Measurements from ENCODE around the gene UFD1. TPM values are rescaled to one million over a fixed set of nuclear protein-coding genes. Genes with fewer than 3 reads are reported as not detected.

UFD1 gene
- total RNA-seq, 1 experiment from 2014 or later = 114 TPM

DNA sequence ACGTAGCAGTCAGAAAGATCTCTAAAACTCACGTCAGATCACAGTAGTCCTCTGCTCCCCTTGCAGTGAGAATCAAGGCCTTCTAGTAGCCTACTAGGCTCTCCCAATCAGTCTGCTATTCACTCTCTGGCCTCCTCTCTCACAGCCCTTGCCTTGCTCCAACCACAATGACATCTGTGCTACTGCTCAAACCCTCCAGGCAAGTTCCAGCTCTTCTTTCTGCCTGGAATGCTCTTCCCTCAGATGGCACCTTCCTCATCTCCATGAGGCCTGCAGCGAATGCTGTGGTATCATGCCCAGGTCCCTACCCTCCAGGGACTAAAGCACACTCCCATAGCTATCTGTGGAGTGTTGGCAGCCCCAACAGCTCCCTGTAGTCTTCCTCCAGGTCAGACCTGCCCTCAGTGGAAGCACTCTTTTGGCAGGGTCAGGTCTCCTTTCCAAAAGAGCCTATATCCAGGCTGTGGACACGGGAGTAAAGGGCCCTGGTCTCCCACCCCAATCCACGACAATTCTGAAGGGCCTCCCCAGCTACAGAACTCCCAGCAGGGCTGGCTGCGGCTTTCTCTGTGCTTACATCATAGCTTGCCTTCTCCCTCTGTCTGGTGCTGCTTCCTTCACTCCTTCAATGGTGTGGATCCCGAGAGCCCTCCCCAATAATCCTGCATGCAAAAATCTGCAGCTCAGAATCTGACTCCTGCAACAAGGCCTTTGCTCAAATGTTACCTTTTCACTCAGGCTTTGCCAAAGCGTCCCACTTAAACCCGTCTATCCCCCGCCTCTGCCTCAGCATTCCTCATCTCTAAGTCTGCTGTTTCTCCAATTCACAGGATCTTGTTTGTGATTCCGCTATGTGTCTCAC lies 56.3 kb downstream of the UFD1 start:
- no peak for DNase-seq (ENCODE audit: low read depth, low spot score)

GRCh38 chr22:19420321-19420720 lies 58.7 kb downstream of the UFD1 start:
- in situ Hi-C loops (cut with HindIII; ENCODE audit: low pct_unique_long_range_greater_than_20kb, low sequenced_read_pairs) = no loop called here
- DNase-seq (ENCODE audit: low read depth, low spot score) = no peak

More for the DNA sequence above, 56.3 kb downstream of the UFD1 start:
- in situ Hi-C loops (cut with HindIII; ENCODE audit: low pct_unique_long_range_greater_than_20kb, low sequenced_read_pairs) = no loop called here

DNA sequence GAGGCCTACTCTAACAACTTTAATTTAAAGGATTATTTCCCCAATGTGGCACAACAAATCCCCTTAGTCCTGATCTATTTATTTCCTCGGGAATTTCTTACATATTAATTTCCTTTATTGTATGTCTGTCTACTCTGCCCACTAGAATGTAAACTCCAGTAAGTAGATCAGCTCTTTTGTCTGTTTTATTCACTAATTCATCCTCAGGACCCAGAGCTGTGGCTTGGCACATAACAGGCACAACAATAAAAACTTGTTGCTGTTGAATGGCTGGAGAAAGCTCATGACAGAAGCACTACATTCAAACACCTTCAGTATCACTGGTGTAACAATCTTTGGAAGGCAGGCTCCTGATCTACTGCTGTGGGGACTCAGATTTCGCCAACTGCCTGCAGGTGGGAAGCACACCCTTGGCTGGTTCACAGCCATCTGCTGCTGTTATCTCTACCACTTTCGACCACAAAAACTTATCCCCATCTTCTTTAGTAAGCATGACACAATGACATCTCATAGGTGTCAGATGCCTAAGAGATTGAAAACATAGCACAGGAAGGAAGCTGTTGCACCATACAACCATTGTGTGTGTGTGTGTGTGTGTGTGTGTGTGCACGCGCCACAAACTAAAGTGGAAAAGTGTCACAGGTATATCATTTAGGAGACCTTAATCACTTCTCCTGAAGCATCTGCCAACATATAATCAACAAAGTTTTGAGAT lies 59.4 kb downstream of the UFD1 start:
- in situ Hi-C loops (cut with HindIII; ENCODE audit: low pct_unique_long_range_greater_than_20kb, low sequenced_read_pairs) = no loop called here
- no peak for DNase-seq (ENCODE audit: low read depth, low spot score)

GRCh38 chr22:19419086-19419463 lies 59.9 kb downstream of the UFD1 start:
- no peak for DNase-seq (ENCODE audit: low read depth, low spot score)
- in situ Hi-C loops (cut with HindIII; ENCODE audit: low pct_unique_long_range_greater_than_20kb, low sequenced_read_pairs) = no loop called here

DNA sequence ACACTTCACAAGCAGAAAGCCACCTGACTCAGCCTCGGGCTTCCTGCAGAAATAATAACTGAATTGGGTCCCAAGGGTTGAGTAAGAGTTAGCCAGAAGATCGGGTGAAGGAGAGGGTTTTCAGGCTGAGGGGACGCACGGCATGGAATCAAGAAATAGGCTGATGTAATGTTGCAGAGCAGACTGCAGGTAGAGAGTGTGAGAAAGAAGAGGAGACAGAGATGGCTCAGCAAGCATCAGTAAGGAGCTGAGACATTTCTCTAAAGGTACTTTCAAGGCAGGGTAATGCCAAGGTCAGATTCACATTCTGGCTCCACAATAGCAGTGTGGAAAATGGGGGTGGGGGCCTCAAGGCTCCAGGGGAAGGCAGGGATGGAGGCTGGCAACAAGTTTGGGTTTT lies 66.1 kb downstream of the UFD1 start:
- in situ Hi-C loops (cut with HindIII; ENCODE audit: low pct_unique_long_range_greater_than_20kb, low sequenced_read_pairs) = no loop called here

DNA sequence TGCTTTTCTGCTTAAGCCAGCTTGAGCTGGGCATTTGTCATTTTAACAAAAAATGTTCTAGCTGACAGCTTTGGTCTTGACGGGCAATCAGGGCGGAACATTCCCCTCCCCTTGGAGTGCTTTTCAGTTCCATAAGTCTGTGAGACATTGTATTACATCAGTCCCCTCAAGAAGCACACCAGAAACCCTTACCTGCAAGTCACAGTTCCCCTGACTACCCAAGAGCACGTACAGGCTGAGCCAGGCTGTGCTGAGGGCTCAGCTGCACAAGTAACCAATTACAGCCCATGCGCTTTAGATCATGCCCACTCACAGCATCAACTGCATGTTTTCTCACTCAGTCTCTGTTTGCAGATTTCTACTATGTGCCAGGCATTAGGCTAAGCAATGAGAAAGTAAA lies 66.5 kb downstream of the UFD1 start:
- no peak for DNase-seq (ENCODE audit: low read depth, low spot score)

More for the DNA sequence above, 66.1 kb downstream of the UFD1 start:
- DNase-seq (ENCODE audit: low read depth, low spot score) = no peak

DNA sequence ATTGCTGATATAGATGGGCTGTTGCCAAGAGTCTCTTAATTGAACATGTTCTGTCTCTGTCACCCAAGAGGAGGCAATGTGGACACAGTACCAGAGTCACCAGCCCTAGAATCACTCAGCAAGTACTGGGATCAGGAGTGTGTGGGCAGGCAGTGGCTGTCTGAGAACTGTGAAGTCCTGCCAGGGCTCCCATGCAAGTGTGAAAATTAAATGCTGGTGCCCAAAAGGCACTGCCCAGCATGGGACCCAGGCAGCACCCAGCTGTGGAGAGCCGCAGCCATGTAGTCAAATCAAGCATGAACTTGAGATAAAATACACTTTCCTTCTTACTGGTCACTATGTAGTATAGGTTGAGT lies 67.3 kb downstream of the UFD1 start:
- in situ Hi-C loops (cut with HindIII; ENCODE audit: low pct_unique_long_range_greater_than_20kb, low sequenced_read_pairs) = no loop called here
- no peak for DNase-seq (ENCODE audit: low read depth, low spot score)

More for the DNA sequence above, 66.5 kb downstream of the UFD1 start:
- in situ Hi-C loops (cut with HindIII; ENCODE audit: low pct_unique_long_range_greater_than_20kb, low sequenced_read_pairs) = no loop called here

DNA sequence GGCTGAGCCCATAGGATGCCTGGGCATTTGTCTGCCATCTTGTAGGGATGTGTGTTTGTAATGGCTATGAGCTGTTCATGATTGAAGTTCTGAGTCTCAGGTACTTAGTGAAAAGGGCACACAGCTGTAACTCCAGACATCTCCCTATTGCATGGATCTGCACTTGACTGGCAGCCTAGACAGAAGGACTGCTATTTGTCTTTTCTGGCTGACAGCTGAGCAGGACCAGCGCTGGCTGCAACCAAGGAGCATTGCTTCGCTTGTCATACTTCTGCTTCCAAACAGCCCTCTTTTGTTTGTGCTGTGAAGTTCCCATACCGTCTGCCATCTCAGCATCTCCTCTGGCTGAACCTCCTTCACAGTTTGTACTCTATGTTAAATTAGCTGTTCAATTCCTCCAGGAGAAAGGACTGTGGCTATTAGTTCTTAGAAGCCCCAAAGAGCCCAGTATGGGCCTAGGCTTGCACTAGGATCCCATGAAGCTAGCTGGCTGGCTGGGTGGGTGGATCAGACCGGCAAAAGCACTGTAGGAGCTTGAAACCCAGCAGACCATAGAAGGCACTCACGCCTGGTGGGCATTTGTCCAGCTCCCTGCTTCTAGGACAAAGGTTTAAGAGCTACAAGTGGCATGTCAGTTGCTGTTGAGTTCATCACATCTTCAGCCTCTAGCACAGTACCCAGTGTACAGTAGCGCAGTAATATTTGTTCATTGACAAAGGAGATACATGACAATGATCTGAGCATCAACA lies 67.9 kb downstream of the UFD1 start:
- DNase-seq (ENCODE audit: low read depth, low spot score) = no peak
- in situ Hi-C loops (cut with HindIII; ENCODE audit: low pct_unique_long_range_greater_than_20kb, low sequenced_read_pairs) = no loop called here

GRCh38 chr22:19407649-19408606 lies 71.1 kb downstream of the UFD1 start:
- in situ Hi-C loops (cut with HindIII; ENCODE audit: low pct_unique_long_range_greater_than_20kb, low sequenced_read_pairs) = no loop called here
- DNase-seq (ENCODE audit: low read depth, low spot score) = no peak

- no peak for DNase-seq (ENCODE audit: low read depth, low spot score)
- in situ Hi-C loops (cut with HindIII; ENCODE audit: low pct_unique_long_range_greater_than_20kb, low sequenced_read_pairs) = no loop called here
These were observed 72.1 kb downstream of the UFD1 start for GRCh38 chr22:19406846-19407245.

DNA sequence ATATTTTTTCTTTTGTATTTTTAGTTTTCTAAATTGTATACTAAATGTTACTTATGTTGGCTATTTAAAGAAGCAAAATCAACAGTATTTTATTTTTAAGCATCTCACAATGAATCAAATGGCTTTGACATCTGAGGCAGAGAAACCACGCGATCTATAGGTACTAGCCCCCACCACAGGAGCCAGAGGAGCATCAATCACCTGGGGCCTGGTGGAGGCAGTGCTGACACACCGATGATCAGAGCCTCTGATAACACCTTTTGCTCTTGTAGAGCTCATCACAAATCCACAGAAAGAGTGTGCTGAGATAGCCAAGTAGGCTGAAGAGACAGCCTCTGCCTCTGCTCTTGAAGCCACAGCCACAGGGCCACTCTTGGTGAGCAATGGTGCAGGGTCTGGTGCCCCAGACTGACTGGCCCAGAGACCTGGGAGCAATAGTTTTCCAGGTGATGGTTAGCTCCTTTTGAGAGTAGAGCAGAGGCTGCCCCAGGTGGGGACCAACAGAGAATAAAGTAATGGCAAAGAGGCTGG lies 72.6 kb downstream of the UFD1 start:
- in situ Hi-C loops (cut with HindIII; ENCODE audit: low pct_unique_long_range_greater_than_20kb, low sequenced_read_pairs) = no loop called here
- DNase-seq (ENCODE audit: low read depth, low spot score) = no peak

GRCh38 chr22:19405652-19406051 lies 73.3 kb downstream of the UFD1 start:
- in situ Hi-C loops (cut with HindIII; ENCODE audit: low pct_unique_long_range_greater_than_20kb, low sequenced_read_pairs) = no loop called here
- DNase-seq (ENCODE audit: low read depth, low spot score) = no peak

GRCh38 chr22:19405133-19405532 lies 73.9 kb downstream of the UFD1 start:
- no peak for DNase-seq (ENCODE audit: low read depth, low spot score)
- in situ Hi-C loops (cut with HindIII; ENCODE audit: low pct_unique_long_range_greater_than_20kb, low sequenced_read_pairs) = no loop called here

DNA sequence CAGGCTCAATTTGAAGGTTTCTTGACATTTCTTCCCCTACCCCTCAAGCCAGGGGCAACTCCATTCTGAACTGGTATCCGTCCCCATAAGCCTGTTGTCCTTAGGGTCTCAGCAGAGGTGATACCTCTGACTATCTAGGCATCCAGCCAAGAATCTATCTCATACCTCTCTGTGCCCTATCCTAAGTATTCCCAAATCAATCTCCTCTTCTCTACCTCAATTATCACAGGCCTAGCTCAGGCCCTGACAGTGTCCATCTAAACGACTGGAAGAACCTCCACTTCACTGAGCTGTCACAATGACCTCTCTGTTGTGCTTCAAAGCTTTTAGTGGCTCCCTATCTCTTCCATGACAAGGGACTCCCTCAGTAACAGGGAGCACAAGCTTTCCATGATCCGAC lies 74.3 kb downstream of the UFD1 start:
- in situ Hi-C loops (cut with HindIII; ENCODE audit: low pct_unique_long_range_greater_than_20kb, low sequenced_read_pairs) = no loop called here

DNA sequence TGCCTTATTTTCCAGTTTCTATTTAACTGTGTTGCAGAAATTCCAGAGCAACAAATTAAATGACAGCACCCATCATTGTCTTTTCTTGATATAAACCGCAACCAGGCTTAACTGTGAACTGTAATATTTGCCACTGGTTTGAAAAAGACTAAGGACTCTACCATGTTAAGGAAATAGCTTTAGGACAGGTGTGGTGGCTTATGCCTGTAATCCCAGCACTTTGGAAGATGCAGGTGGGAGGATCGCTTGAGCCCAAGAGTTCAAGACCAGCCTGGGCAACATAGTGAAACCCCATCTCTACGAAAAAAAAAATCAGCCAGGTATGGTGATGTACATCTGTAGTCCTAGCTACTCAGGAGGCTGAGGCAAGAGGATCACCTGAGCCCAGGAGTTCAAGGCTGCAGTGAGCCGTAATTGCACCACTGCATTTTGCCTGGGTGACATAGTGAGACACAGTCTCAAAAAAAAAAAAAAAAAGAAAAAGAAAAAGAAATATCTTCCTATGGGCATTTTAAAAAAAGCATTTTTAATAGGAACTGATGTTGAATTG lies 76.3 kb downstream of the UFD1 start:
- DNase-seq (ENCODE audit: low read depth, low spot score) = no peak
- in situ Hi-C loops (cut with HindIII; ENCODE audit: low pct_unique_long_range_greater_than_20kb, low sequenced_read_pairs) = no loop called here

More for the DNA sequence above, 74.3 kb downstream of the UFD1 start:
- no peak for DNase-seq (ENCODE audit: low read depth, low spot score)

DNA sequence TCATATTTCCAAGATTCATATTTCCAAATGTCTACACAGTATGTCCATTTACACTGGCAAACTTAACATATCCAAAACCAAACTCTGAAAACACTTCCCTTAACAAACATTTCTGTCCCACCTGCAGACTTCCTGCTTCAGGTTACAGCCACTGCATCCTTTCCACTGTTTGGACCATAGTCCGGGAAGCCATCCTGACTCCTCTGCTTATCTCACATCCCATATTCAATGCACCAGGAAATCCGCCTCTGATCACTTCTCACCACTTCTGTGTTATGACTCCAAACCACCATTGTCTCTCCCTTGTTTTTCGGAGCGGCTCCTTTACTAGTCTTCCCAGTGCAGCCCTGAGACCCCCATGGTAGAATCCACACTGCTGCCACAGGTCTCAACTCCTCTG lies 77.5 kb downstream of the UFD1 start:
- in situ Hi-C loops (cut with HindIII; ENCODE audit: low pct_unique_long_range_greater_than_20kb, low sequenced_read_pairs) = no loop called here
- no peak for DNase-seq (ENCODE audit: low read depth, low spot score)

DNA sequence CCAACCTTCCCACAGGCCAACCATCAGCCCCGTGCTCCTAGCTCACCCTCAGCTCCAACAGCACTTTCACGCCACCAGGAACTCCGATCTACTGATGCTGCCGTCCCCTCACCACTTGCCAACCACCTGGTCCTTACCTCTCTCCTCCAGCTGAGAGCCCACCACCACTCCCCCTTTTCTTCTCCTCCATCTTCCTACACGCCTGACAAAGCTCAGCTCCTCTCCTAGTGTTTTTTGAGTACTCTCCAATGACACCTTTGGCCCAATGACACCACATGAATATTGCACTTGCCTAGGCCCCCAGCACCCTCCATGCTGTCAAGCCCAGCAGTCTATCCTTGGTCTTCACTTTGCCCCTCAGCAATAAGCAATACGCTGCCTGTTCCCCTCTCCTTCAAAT lies 78.1 kb downstream of the UFD1 start:
- in situ Hi-C loops (cut with HindIII; ENCODE audit: low pct_unique_long_range_greater_than_20kb, low sequenced_read_pairs) = no loop called here
- no peak for DNase-seq (ENCODE audit: low read depth, low spot score)

Data from SK-MEL-5 (cell line).